Colonic mucosa (tissue), 4 donors: ENCODE measurements around the gene OLFM1. TPM values are rescaled to one million over a fixed set of nuclear protein-coding genes. Genes with fewer than 3 reads are reported as not detected.

Experiments
- DNase-seq: peaks from one replicate; pipeline ENCODE4 v3.0.0-alpha.2; 2020
- H3K27ac ChIP-seq: fragments of 200-600 bp; one replicate; pipeline ENCODE4 v1.8.0; 2021
- H3K27me3 ChIP-seq: fragments of 200-600 bp; one replicate; pipeline ENCODE4 v1.8.0; 2021
- H3K36me3 ChIP-seq: fragments of 200-600 bp; one replicate; pipeline ENCODE4 v1.8.0; 2021
- H3K4me1 ChIP-seq: fragments of 200-600 bp; one replicate; pipeline ENCODE4 v1.8.0; 2021; ENCODE audit warnings: mild to moderate bottlenecking
- H3K4me3 ChIP-seq: fragments of 200-600 bp; one replicate; pipeline ENCODE4 v1.8.0; 2021
- H3K9ac ChIP-seq, 2 donors: one replicate each; pipeline ENCODE4 v1.7.0; 2013; ENCODE audit warnings: control low read depth in 2 of 2, low read depth in 2 of 2, low read length in 2 of 2
- H3K9me3 ChIP-seq: fragments of 200-600 bp; one replicate; pipeline ENCODE4 v1.8.0; 2021
- CTCF ChIP-seq: fragments of 200-600 bp; IDR thresholded peaks from one replicate; pipeline ENCODE4 v1.8.0; 2022; ENCODE audit warnings: antibody characterized with exemption, mild to moderate bottlenecking
- intact Hi-C: fragments of 100-400 bp; cut with DNase I; formaldehyde crosslinking; loops from one replicate; pipeline ENCODE4 v1.14.1; 2022
- total RNA-seq, 2 donors: library from RNA; stranded (reverse); fragmentation: NEBNext Ultra II Directional in 1 of 2; extraction: Animal tissue kit (Norgen Biotek cat#: 25700) in 1 of 2; gene quantifications; one replicate each; pipeline ENCODE4 v1.2.1, GENCODE V29; 2021
- donor health status: healthy.
- donor health status: DM: no; HTN: no; CAD: no.
- donor health status: DM: no; HTN: no; CAD: no.

The OLFM1 gene
- total RNA-seq, 2 donors from 2014 or later = 3.8 to 8.9 TPM

GRCh38 chr9:135067096-135067710, 20.3 kb upstream of the OLFM1 start:
- Histone ChIP-seq H3K36me3 (no peaks in the 10 kb centered on the region), H3K4me1 (no peaks in the 10 kb centered on the region), H3K9ac (no peak overlapping the region), H3K27me3 (no peaks in the 10 kb centered on the region), H3K4me3 (no peak overlapping the region), H3K27ac (no peak overlapping the region), H3K9me3 (no peaks in the 10 kb centered on the region)
- no peak for TF ChIP-seq CTCF
- intact Hi-C loops = no loop called here
- no peak for DNase-seq

- DNase-seq = no peak
- H3K27ac ChIP-seq = no peak overlapping the region
- no peaks in the 10 kb centered on the region for H3K4me1 ChIP-seq
- intact Hi-C loops = no loop called here
- TF ChIP-seq CTCF = no peak
- H3K9me3 ChIP-seq = no peaks in the 10 kb centered on the region
- no peaks in the 10 kb centered on the region for H3K27me3 ChIP-seq
- H3K36me3 ChIP-seq = no peaks in the 10 kb centered on the region
- no peak overlapping the region for H3K4me3 ChIP-seq
- H3K9ac ChIP-seq = no peak overlapping the region
Measured at GRCh38 chr9:135068776-135069415, 18.6 kb upstream of the OLFM1 start.

GRCh38 chr9:135069558-135070197, 17.8 kb upstream of the OLFM1 start:
- H3K27me3 ChIP-seq = no peaks in the 10 kb centered on the region
- no peaks in the 10 kb centered on the region for H3K36me3 ChIP-seq
- no peak overlapping the region for H3K27ac ChIP-seq
- no peak for TF ChIP-seq CTCF
- no peaks in the 10 kb centered on the region for H3K9me3 ChIP-seq
- no peak overlapping the region for H3K9ac ChIP-seq
- no peak for DNase-seq
- H3K4me3 ChIP-seq = no peak overlapping the region
- intact Hi-C loops = no loop called here
- H3K4me1 ChIP-seq = no peaks in the 10 kb centered on the region

DNA sequence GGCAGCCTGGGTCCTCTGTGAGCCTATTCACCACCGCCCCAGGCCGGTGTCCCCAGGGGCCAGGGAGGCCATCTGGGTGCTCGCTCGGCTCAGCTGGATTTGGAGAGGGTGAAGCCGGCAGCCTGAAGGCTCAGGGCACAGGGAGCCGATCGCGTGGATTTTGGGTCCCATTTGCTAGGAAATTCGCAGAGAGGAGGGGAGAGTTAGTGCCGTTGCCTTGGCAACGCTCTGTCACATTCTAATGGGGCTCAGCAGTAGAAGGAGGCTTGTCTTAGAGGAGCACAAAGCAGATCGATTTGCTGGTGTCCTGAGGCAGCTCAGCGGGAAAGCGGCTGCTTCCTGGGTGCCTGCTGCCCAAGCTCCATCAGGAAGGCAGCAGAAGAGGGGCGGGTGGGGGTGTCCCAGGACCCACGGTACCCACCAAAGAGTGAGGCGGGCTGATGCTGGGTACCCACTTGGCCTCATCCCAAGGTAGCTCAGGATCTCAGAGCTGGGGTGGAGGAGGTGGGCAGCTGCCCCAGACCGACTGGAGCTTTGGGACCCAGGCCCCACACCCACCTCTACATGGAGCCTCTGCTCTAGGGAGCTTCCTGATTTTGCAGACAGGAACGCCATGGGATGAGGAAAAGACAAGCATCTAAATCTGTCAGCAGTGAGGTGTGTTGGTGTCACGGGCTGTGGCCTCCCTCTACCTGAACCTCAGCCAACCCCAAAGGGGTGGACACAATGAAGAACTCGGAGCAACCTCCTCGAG, 17.1 kb upstream of the OLFM1 start:
- DNase-seq = no peak
- Histone ChIP-seq H3K36me3 (no peaks in the 10 kb centered on the region), H3K4me1 (no peaks in the 10 kb centered on the region), H3K9me3 (no peaks in the 10 kb centered on the region), H3K27me3 (no peaks in the 10 kb centered on the region), H3K9ac (no peak overlapping the region), H3K27ac (no peak overlapping the region), H3K4me3 (no peak overlapping the region)
- intact Hi-C loops = no loop called here
- no peak for TF ChIP-seq CTCF

- intact Hi-C loops = no loop called here
Measured at GRCh38 chr9:135070964-135071735, 16.3 kb upstream of the OLFM1 start.

More at GRCh38 chr9:135070964-135071735, 16.3 kb upstream of the OLFM1 start:
- Histone ChIP-seq H3K4me1 (no peaks in the 10 kb centered on the region), H3K4me3 (no peak overlapping the region), H3K27ac (no peak overlapping the region), H3K36me3 (no peaks in the 10 kb centered on the region), H3K9me3 (no peaks in the 10 kb centered on the region), H3K27me3 (peaks cover 6% of the 10 kb centered on the region), H3K9ac (no peak overlapping the region)
- TF ChIP-seq CTCF = no peak
- no peak for DNase-seq
